HL-60 (cell line): ENCODE data around the gene CENPP.

Source experiments
- CTCF ChIP-seq: IDR thresholded peaks from one replicate; pipeline ENCODE4 v1.5.1; 2011; ENCODE audit warnings: low read length, control low read depth, inconsistent platforms; ENCODE audit not compliant: insufficient read depth
- GABPA ChIP-seq: IDR thresholded peaks from 2 replicates; pipeline ENCODE4 v1.6.1; 2012; ENCODE audit warnings: low read depth
- POLR2AphosphoS5 ChIP-seq: IDR thresholded peaks from 2 replicates; pipeline ENCODE4 v1.6.1; 2012; ENCODE audit warnings: low read depth
- REST ChIP-seq: IDR thresholded peaks from 2 replicates; pipeline ENCODE4 v1.6.1; 2012; ENCODE audit warnings: low read depth; ENCODE audit not compliant: insufficient replicate concordance
- SPI1 ChIP-seq: IDR thresholded peaks from 2 replicates; pipeline ENCODE4 v1.6.1; 2012; ENCODE audit warnings: low read depth, mild to moderate bottlenecking, borderline replicate concordance

GRCh38 chr9:92499701-92500100 lies 173.9 kb downstream of the CENPP start:
- TF ChIP-seq CTCF: no peak
- TF ChIP-seq REST: no peak
- TF ChIP-seq POLR2AphosphoS5: no peak
- no peak for TF ChIP-seq GABPA
- TF ChIP-seq SPI1: no peak
